WI38 (cell line): ENCODE data around the gene MAN1C1.

ENCODE experiments used
- H3K4me3 ChIP-seq: 2 replicates; pipeline ENCODE4 v1.5.1; 2011; ENCODE audit warnings: low read depth, mild to moderate bottlenecking, control low read depth, low read length
- CTCF ChIP-seq: IDR thresholded peaks from 2 replicates; pipeline ENCODE4 v1.5.1; 2012; ENCODE audit warnings: low read depth, mild to moderate bottlenecking, control low read depth, low read length

Gene MAN1C1

GRCh38 chr1:25674807-25675084 lies 58.2 kb downstream of the MAN1C1 start:
- TF ChIP-seq CTCF, result no peak
- H3K4me3 ChIP-seq, result no peak overlapping the region

- H3K4me3 ChIP-seq, result no peak overlapping the region
- no peak for TF ChIP-seq CTCF
Observed at GRCh38 chr1:25675729-25676476, 59.3 kb downstream of the MAN1C1 start.

DNA sequence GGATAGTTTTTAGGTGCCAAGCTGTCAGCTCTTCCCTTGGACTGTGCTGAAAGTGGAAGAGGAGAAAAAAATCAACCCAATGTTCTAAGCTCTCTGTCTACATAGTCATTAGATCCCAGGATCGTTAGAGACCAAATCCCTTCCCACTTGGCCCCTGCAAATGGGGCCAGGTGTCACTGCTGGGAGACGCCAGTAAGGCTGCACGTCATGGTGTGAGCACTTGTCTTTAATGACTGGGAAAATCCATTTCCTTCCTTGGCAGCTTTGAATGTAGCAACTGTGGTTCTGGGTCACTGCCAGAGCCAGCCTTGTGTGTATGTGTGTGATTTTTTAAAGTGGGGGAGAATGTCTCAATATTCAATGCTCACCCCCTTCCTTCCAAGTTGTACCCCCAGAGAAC lies 59.9 kb downstream of the MAN1C1 start:
- no peak overlapping the region for H3K4me3 ChIP-seq
- TF ChIP-seq CTCF, result no peak

DNA sequence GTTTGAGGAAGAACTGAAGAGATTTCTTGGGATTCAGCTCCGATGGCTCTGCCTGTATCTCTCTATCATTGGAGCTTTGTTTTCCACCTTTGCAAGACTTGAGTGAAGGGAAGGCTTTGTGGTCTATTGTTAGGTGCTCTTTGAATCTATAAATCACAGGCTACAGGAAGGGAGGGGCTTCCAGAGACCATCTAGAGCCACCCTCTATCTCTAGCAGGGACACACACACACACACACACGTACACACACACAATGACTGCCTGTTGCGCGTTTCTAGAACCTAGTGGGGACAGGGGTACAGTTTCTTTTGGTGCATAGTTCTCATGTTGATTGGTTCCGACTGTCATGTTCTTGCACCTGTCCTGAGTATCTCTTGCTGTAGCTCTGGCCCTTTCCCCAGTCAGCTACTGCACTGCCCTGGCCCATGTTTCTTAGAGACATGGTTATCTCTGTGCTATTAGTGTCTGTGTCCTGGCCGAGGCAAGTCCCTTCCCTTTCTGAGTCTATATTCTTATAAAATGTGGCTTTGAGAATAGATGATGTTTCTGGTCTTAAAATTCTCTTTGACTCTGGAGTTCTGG lies 60.7 kb downstream of the MAN1C1 start:
- TF ChIP-seq CTCF, result no peak
- no peak overlapping the region for H3K4me3 ChIP-seq

- H3K4me3 ChIP-seq, result no peak overlapping the region
- TF ChIP-seq CTCF, result no peak
Observed at GRCh38 chr1:25679171-25679570, 62.6 kb downstream of the MAN1C1 start.

DNA sequence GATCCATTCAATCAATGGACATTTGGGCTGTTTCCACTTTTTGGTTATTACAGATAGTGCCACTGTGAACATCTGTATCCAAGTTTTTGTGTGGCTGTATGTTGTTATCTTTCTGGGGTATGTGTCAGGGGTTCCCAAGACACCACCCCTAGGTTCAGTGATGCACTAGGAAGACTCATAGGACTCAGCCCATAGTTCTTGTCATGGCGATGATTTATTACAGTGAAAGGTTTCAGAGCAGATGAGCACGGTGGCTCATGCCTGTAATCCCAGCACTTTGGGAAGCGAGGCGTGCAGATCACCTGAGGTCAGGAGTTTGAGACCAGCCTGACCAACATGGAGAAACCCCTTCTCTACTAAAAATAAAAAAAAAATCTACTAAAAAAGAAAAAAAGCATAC lies 64.1 kb downstream of the MAN1C1 start:
- TF ChIP-seq CTCF, result no peak
- H3K4me3 ChIP-seq, result no peak overlapping the region

GRCh38 chr1:25682059-25682601 lies 65.5 kb downstream of the MAN1C1 start:
- TF ChIP-seq CTCF, result no peak
- H3K4me3 ChIP-seq, result no peak overlapping the region
